ENCODE data around the gene KLHDC9.

DNA sequence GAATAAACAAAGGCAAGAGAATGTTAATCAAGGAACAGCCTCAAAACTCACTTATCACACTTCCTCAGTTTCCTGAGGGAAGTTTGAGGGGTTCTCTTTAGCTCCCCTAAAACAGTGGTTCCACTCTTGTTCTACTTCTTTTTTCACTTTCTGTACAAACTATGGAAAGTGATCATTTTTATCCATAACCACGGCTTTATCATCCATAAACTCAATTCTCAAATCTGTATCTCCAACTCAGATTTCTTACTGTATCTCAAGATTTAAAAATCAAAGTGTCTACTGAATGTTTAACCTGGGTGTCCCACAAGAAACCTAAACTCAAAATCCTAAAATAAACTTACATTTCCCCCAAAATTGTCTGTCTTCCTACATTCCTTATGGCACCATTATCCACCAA, 15.8 kb downstream of the KLHDC9 start:
- TF ChIP-seq POLR2A (IDR thresholded peaks at IDR 0.05; ENCODE audit: low read length) (no peak), GATA1 (IDR thresholded peaks at IDR 0.05; ENCODE audit: low read depth, low read length) (no peak)
